ENCODE results near the gene ZCCHC3. TPM values are rescaled to one million over a fixed set of nuclear protein-coding genes. Genes with fewer than 3 reads are reported as not detected.

Gene ZCCHC3
- total RNA-seq, 1 experiment from 2014 or later = 12.1 TPM

- CTCF ChIA-PET = no interaction called here
- no peaks in the 10 kb centered on the region for H3K9me3 Mint-ChIP-seq (ENCODE audit: unreplicated experiment)
- no peaks in the 10 kb centered on the region for H3K4me1 Mint-ChIP-seq (ENCODE audit: insufficient read depth, unreplicated experiment)
- POLR2A ChIA-PET = no interaction called here
- H3K4me3 Mint-ChIP-seq (ENCODE audit: unreplicated experiment) = no peak overlapping the region
- intact Hi-C loops (cut with micrococcal nuclease) = no loop called here
- peaks cover 28% of the 10 kb centered on the region for H3K36me3 Mint-ChIP-seq (ENCODE audit: insufficient read depth, unreplicated experiment)
- no peak overlapping the region for H3K27ac Mint-ChIP-seq (ENCODE audit: low read depth, unreplicated experiment)
- no TSS peak for BruUV-seq (replicated peaks)
- no peaks in the 10 kb centered on the region for H3K27me3 Mint-ChIP-seq (ENCODE audit: insufficient read depth, unreplicated experiment)
- TF ChIP-seq, protein P1, sequence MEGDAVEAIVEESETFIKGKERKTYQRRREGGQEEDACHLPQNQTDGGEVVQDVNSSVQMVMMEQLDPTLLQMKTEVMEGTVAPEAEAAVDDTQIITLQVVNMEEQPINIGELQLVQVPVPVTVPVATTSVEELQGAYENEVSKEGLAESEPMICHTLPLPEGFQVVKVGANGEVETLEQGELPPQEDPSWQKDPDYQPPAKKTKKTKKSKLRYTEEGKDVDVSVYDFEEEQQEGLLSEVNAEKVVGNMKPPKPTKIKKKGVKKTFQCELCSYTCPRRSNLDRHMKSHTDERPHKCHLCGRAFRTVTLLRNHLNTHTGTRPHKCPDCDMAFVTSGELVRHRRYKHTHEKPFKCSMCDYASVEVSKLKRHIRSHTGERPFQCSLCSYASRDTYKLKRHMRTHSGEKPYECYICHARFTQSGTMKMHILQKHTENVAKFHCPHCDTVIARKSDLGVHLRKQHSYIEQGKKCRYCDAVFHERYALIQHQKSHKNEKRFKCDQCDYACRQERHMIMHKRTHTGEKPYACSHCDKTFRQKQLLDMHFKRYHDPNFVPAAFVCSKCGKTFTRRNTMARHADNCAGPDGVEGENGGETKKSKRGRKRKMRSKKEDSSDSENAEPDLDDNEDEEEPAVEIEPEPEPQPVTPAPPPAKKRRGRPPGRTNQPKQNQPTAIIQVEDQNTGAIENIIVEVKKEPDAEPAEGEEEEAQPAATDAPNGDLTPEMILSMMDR (IDR thresholded peaks at IDR 0.05; ENCODE audit: unreplicated experiment) = no peak
- no peak for DNase-seq (ENCODE audit: unreplicated experiment)
Measured at GRCh38 chr20:316316-317068, 19.1 kb downstream of the ZCCHC3 start.

GRCh38 chr20:324177-325044 lies 27.0 kb downstream of the ZCCHC3 start:
- Mint-ChIP-seq H3K36me3 (ENCODE audit: insufficient read depth, unreplicated experiment) (peaks cover 56% of the 10 kb centered on the region), H3K27me3 (ENCODE audit: insufficient read depth, unreplicated experiment) (no peaks in the 10 kb centered on the region), H3K27ac (ENCODE audit: low read depth, unreplicated experiment) (peak overlapping the region; percentile 88), H3K9me3 (ENCODE audit: unreplicated experiment) (no peaks in the 10 kb centered on the region), H3K4me3 (ENCODE audit: unreplicated experiment) (peak overlapping the region; percentile 87), H3K4me1 (ENCODE audit: insufficient read depth, unreplicated experiment) (peaks cover 11% of the 10 kb centered on the region)
- ChIA-PET POLR2A (interaction anchor here (0.7 to 5.5 kb wide), 40 partner anchors 8 to 1000 kb away, joined by 3 to 56 read pairs (median 5); partner anchors contain the start of genes CSNK2A1, DEFB129, NRSN2 and TBC1D20), CTCF (interaction anchor here (0.6 to 2.7 kb wide), 10 partner anchors 12 to 107 kb away, joined by 3 to 18 read pairs (median 4); no protein-coding TSS in a partner anchor)
- TSS peak; percentile 95 for BruUV-seq (replicated peaks)
- DNase-seq (ENCODE audit: unreplicated experiment) = peak; percentile 91
- TF ChIP-seq, protein P1 (IDR thresholded peaks at IDR 0.05; ENCODE audit: unreplicated experiment) = peak; percentile 25
- intact Hi-C loops (cut with micrococcal nuclease) = loop anchor here (1.0 kb wide), 2 partner anchors 10 to 27 kb away; partner anchors contain the start of gene ZCCHC3

DNA sequence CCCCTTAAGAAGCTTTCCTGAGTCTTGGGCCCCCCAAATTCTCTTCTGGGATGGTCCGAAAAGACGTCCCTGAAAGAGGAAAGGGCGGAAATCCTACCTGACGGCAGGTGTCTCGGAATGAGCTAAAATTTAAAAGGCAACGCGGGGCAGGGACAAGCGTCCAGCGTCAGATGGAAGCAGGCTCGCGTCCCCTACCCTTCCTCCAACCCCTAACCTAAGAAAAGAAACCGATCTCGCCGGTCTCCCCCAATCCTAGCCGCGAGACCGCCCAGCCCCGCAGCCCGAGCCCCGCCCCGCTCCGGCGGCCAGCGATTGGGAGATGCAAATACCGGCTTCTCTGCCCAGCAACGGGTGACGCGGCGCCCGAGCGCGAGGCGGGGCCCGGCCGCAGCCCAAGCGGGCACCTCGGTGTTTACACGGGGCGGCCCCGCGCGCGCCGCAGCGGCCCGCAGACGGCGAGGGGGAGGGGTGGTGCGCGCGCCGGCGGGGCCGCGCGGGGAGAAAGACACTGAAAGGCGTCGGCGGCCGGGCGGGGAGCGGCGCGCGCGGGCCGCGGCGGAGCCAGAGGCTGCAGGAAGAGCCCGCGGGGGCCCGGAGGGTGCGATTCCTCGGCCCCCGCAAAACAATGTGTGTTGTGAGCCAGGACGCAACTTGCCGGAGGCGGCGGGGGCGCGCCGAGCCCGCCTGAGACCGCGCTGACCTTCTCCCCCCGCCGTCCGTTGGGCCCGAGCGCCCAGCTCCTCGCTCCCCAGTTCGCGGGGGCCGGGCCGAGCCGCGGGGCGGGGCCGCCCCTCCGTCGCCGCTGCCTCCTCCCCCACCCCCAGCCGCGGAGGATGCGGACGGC lies 27.9 kb downstream of the ZCCHC3 start, which contains the start of gene SOX12:
Gene SOX12, plus strand, starts transcription at position 508 of the 844 bp plus-strand sequence. CDS start 373 bp downstream, outside the sequence.
- CTCF ChIA-PET = interaction anchor here (0.6 to 2.7 kb wide), 7 partner anchors 20 to 603 kb away, joined by 3 to 18 read pairs (median 5); no protein-coding TSS in a partner anchor
- peak within 1 kb of the TSS; percentile 87 for H3K4me3 Mint-ChIP-seq (ENCODE audit: unreplicated experiment)
- peaks cover 47% of the 10 kb centered on the region for H3K36me3 Mint-ChIP-seq (ENCODE audit: insufficient read depth, unreplicated experiment)
- H3K9me3 Mint-ChIP-seq (ENCODE audit: unreplicated experiment) = no peaks in the 10 kb centered on the region
- DNase-seq (ENCODE audit: unreplicated experiment) = peak; percentile 92
- peaks cover 19% of the 10 kb centered on the region for H3K4me1 Mint-ChIP-seq (ENCODE audit: insufficient read depth, unreplicated experiment)
- POLR2A ChIA-PET = interaction anchor here (0.7 to 5.5 kb wide), 34 partner anchors 12 to 519 kb away, joined by 3 to 56 read pairs (median 5); partner anchors contain the start of genes CSNK2A1, DEFB129, NRSN2 and TBC1D20
- BruUV-seq (replicated peaks) = no TSS peak
- H3K27me3 Mint-ChIP-seq (ENCODE audit: insufficient read depth, unreplicated experiment) = no peaks in the 10 kb centered on the region
- TF ChIP-seq, protein P1 (IDR thresholded peaks at IDR 0.05; ENCODE audit: unreplicated experiment) = no peak
- intact Hi-C loops (cut with micrococcal nuclease) = loop anchor here (1.0 kb wide), 1 partner anchor 11 kb away; no protein-coding TSS in a partner anchor
- H3K27ac Mint-ChIP-seq (ENCODE audit: low read depth, unreplicated experiment) = peak within 1 kb of the TSS; percentile 88

Measured in MCF 10A (cell line).